Type B pancreatic cell (in vitro differentiated cells): ENCODE results near the gene WNT9B. TPM values are rescaled to one million over a fixed set of nuclear protein-coding genes. Genes with fewer than 3 reads are reported as not detected.

ENCODE experiments used
- DNase-seq: peaks from one replicate; pipeline ENCODE4 v3.0.0; 2021; ENCODE audit warnings: mixed read lengths; ENCODE audit not compliant: unreplicated experiment; ENCODE audit errors: extremely low spot score
- H3K27ac Mint-ChIP-seq: 2 replicates; pipeline ENCODE4 v1.8.0; 2021; ENCODE audit warnings: mild to moderate bottlenecking, mixed read lengths
- H3K27me3 Mint-ChIP-seq: 2 replicates; pipeline ENCODE4 v1.8.0; 2021; ENCODE audit warnings: mixed read lengths
- H3K36me3 Mint-ChIP-seq: 2 replicates; pipeline ENCODE4 v1.8.0; 2021; ENCODE audit warnings: mixed read lengths
- H3K4me1 Mint-ChIP-seq: one replicate; pipeline ENCODE4 v1.8.0; 2021; ENCODE audit warnings: mixed read lengths; ENCODE audit not compliant: unreplicated experiment
- H3K4me3 Mint-ChIP-seq: 2 replicates; pipeline ENCODE4 v1.8.0; 2021; ENCODE audit warnings: mild to moderate bottlenecking, mixed read lengths
- H3K9me3 Mint-ChIP-seq: 2 replicates; pipeline ENCODE4 v1.8.0; 2021; ENCODE audit warnings: mixed read lengths
- total RNA-seq: library from RNA; stranded (reverse); gene quantifications from 2 replicates; pipeline ENCODE4 v1.2.1, GENCODE V29; 2021; ENCODE audit warnings: low replicate concordance
- TF ChIP-seq, protein P1 (sequence below): fragments of 200-600 bp; sonication (generic); conservative IDR thresholded peaks from 2 replicates; pipeline ENCODE4 v1.5.0; 2021; ENCODE audit warnings: antibody characterized with exemption, mild to moderate bottlenecking

WNT9B gene
- total RNA-seq, 1 donor from 2014 or later: 0.89 TPM

DNA sequence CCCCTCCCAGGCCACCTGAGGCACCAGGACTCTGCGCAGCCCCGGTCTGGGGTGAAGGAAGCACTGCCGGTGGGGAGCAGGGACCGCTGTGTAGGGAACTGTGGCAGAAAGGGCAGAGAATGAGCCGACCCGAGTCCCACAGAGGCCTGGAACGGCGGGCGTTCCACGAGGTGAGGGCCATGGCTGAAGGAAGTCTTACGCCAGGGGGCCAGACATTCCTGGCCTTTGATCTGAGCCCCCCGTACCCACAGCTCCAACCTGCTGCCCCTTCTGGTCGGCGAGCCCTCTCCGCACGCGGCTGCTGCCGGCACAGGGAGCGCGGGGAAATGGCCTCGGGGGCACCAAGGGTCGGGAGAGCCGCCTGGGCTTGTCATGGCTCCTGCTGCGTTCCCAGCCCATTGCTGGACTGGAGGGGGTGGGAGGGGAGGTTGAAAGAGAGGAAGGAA, 31.5 kb upstream of the WNT9B start:
- H3K27ac Mint-ChIP-seq: no peak overlapping the region
- no peak for DNase-seq
- H3K36me3 Mint-ChIP-seq: no peaks in the 10 kb centered on the region
- peaks cover 23% of the 10 kb centered on the region for H3K4me1 Mint-ChIP-seq
- H3K9me3 Mint-ChIP-seq: no peaks in the 10 kb centered on the region
- TF ChIP-seq, protein P1, sequence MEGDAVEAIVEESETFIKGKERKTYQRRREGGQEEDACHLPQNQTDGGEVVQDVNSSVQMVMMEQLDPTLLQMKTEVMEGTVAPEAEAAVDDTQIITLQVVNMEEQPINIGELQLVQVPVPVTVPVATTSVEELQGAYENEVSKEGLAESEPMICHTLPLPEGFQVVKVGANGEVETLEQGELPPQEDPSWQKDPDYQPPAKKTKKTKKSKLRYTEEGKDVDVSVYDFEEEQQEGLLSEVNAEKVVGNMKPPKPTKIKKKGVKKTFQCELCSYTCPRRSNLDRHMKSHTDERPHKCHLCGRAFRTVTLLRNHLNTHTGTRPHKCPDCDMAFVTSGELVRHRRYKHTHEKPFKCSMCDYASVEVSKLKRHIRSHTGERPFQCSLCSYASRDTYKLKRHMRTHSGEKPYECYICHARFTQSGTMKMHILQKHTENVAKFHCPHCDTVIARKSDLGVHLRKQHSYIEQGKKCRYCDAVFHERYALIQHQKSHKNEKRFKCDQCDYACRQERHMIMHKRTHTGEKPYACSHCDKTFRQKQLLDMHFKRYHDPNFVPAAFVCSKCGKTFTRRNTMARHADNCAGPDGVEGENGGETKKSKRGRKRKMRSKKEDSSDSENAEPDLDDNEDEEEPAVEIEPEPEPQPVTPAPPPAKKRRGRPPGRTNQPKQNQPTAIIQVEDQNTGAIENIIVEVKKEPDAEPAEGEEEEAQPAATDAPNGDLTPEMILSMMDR: no peak
- peaks cover 61% of the 10 kb centered on the region for H3K27me3 Mint-ChIP-seq
- peak overlapping the region; percentile 80 for H3K4me3 Mint-ChIP-seq

DNA sequence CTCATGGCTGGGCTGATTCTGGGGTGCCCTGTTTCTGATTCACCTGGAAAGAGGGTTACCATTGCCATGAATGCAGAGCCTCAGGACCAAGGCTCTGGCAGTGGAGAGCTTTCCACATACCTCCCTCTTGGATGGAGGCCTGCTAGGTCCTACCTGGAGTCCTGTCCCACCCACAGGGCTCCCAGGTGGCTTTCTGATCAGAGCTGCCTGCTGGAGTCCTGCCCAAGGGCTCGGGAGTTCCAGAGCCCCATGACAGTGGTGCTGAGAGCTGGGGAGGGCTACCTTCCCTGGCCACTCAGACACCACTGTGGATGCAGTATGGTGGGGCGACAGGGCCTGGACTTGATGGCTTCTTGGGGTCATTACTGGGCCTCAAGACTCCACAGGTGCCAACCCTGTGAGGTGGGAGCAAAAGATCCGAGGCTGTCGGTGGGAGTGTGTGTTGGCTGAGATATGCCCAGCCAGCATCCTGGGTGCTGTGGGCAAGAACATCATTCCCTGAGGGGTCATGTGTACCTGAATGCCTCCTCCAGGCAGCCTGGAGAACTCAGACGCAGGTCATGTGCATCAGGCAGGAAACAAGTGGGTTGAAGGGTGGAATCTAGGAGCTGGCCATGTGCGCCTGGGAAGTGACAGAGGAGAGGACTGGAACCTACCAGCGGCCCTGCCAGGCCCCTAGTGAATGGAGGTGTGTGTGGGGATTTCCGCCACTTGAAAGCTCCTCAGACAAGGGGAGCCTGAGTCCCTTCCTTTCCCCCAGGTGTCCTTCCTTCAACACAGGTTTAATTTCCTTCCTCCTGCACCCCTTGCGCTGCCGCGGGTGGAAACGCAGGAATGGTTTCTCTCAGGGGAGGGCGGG, 30.6 kb upstream of the WNT9B start:
- TF ChIP-seq, protein P1: no peak
- Mint-ChIP-seq H3K9me3 (no peaks in the 10 kb centered on the region), H3K36me3 (no peaks in the 10 kb centered on the region), H3K4me1 (peaks cover 23% of the 10 kb centered on the region), H3K27me3 (peaks cover 64% of the 10 kb centered on the region), H3K27ac (no peak overlapping the region), H3K4me3 (peak overlapping the region; percentile 52)
- DNase-seq: no peak

DNA sequence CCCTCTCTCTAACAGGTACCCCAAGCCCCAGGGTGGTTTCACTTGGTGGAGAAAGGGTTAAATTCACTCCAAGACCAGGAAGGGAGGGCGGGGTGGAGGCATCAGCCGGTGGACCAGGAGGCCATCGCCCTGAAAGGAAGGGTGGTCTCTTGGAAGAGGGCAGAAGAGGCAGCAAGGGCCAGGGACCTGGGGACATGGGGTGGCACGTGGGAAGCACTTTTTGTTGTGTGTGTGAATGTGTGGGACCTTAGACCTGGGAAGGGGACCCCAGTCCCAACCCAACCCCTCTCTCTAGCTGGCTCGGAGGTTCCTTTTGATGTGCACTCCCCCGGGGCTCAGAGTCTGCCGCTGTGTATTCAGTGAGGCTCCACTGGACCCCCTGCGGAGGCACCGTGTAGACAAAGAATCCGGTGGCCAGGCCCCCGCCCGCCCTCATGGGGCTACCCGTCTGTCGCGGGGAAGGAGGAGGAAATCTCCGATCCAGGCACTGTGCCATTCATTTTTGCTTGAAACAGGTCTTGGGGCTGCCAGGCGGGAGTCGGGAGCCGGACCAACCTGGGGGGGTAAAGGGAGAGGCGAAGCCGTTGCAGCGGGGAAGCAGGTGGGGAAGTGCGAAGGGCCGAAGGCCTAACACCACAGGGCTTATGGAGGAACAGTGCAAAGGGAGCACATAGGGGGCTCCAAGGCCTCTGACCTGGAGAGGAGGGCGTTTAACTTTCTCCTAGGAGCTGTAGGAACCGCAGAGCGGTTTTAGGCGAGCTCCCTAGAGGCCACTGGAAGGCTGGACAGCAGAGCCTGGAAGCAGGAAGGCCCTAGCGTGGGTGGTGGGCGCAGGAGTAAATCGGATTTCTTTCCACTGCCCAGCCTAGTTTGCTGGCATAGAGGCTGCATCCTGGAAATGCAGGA, 29.6 kb upstream of the WNT9B start:
- Mint-ChIP-seq H3K27ac (no peak overlapping the region), H3K36me3 (no peaks in the 10 kb centered on the region), H3K4me1 (peaks cover 14% of the 10 kb centered on the region), H3K4me3 (no peak overlapping the region), H3K9me3 (no peaks in the 10 kb centered on the region), H3K27me3 (peaks cover 55% of the 10 kb centered on the region)
- no peak for DNase-seq
- TF ChIP-seq, protein P1: no peak

DNA sequence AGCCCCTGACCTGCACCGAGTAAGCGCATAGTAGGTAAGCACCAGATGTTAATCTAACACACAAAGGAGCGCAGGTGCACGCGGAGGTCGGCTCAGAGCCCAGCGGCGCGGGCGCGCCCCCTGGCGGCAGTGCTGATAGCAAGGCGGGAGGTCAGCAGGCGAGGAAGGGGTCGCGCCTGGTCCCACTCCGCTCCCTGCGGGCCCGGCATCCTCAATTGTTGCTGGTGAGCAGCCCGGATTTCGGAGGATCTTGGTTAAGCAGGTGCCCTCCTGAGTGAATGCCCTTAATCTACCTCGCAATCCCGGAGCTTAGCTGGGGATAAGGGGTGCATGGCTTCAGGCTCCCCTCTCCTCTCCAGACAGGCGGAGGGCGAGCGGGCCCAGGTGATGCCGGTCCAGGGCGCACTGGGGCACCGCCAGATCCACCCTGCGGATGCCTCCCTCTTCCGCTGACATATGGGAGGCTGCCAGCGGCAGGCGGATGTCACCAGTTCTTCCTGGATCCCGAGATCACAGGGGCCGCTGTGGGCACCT, 28.9 kb upstream of the WNT9B start:
- no peak overlapping the region for H3K4me3 Mint-ChIP-seq
- H3K36me3 Mint-ChIP-seq: no peaks in the 10 kb centered on the region
- TF ChIP-seq, protein P1: peak; percentile 75
- H3K27me3 Mint-ChIP-seq: peaks cover 48% of the 10 kb centered on the region
- DNase-seq: no peak
- H3K4me1 Mint-ChIP-seq: peaks cover 9% of the 10 kb centered on the region
- no peak overlapping the region for H3K27ac Mint-ChIP-seq
- no peaks in the 10 kb centered on the region for H3K9me3 Mint-ChIP-seq

DNA sequence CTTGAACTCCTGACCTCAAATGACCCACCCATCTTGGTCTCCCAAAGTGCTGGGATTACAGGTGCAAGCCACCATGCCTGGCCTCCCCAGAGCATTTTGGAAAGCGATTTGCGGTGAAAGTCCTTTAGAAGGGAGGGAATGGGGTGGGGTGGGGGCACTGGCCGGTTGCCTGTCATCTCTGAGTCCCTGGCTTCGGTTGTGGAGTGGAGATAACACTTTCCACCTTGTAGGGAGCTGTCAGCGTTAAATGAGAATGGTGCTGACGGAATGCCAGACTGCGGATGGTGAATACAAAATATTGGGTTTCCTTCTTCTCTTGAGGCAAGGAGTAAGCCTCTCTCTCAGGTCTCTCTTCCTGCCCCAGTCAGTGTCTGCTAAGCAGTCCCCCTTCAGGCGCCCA, 27.7 kb upstream of the WNT9B start:
- no peak overlapping the region for H3K27ac Mint-ChIP-seq

More for the DNA sequence above, 27.7 kb upstream of the WNT9B start:
- peaks cover 37% of the 10 kb centered on the region for H3K27me3 Mint-ChIP-seq
- H3K4me1 Mint-ChIP-seq: peaks cover 4% of the 10 kb centered on the region
- no peak for DNase-seq
- no peak overlapping the region for H3K4me3 Mint-ChIP-seq
- no peaks in the 10 kb centered on the region for H3K9me3 Mint-ChIP-seq
- no peaks in the 10 kb centered on the region for H3K36me3 Mint-ChIP-seq
- TF ChIP-seq, protein P1: no peak
